ENCODE measurements around the gene SIRT3. TPM values are rescaled to one million over a fixed set of nuclear protein-coding genes. Genes with fewer than 3 reads are reported as not detected.
A peak's percentile ranks its signal among the peaks of the same experiment; 100 is the strongest.
"Not testable (repeated sequence)": the region's sequence is repeated elsewhere in the genome, so short reads cannot be mapped to it uniquely, and the experiment has no call there.

Gene SIRT3
- total RNA-seq, 1 experiment from 2014 or later, result 13.8 TPM

- ATAC-seq, result no peak
- Histone ChIP-seq H3K27me3 (ENCODE audit: low read length) (no peaks in the 10 kb centered on the region), H3K9ac (ENCODE audit: low read length) (no peak overlapping the region), H4K20me1 (ENCODE audit: low read length) (0 out of 2 replicates have a peak, but pooled peaks cover 8% of the 10 kb centered on the region), H3K79me2 (ENCODE audit: low read length) (peaks cover 43% of the 10 kb centered on the region), H3K4me3 (ENCODE audit: low read length) (no peak overlapping the region), H3K36me3 (ENCODE audit: low read depth, low read length) (peaks cover 54% of the 10 kb centered on the region), H3K9me3 (ENCODE audit: low read length) (no peaks in the 10 kb centered on the region), H3K9me2 (replicated peaks; ENCODE audit: low read length) (no peaks in the 10 kb centered on the region), H3F3A (ENCODE audit: low read length, unreplicated experiment) (no peaks in the 10 kb centered on the region), H3K4me2 (ENCODE audit: low read length) (no peak overlapping the region), H3K27ac (ENCODE audit: low read length) (no peak overlapping the region), H2AFZ (ENCODE audit: low read length) (no peak overlapping the region), H3K4me1 (ENCODE audit: insufficient read depth, low read length) (no peaks in the 10 kb centered on the region)
- no TSS peak for BruUV-seq (replicated peaks)
- ChIA-PET CTCF (no interaction called here), POLR2A (ENCODE audit: unreplicated experiment) (no interaction called here)
- TF ChIP-seq CTCF (conservative IDR thresholded peaks at IDR 0.05; ENCODE audit: low read depth, low read length), result no peak
- no peak for TF ChIP-seq EZH2phosphoT487 (IDR thresholded peaks at IDR 0.05; ENCODE audit: borderline replicate concordance, low read length)
- no peak for TF ChIP-seq EZH2 (IDR thresholded peaks at IDR 0.05; ENCODE audit: low read length, unreplicated experiment)
- intact Hi-C loops (cut with micrococcal nuclease), result no loop called here
- DNase-seq, result no peak
These were observed 8.2 kb upstream of the SIRT3 start for GRCh38 chr11:244376-244775.

GRCh38 chr11:241634-242033 is 5.5 kb upstream of the SIRT3 start:
- H3K36me3 ChIP-seq (ENCODE audit: low read depth, low read length), result peaks cover 37% of the 10 kb centered on the region
- peaks cover 12% of the 10 kb centered on the region for H3K4me1 ChIP-seq (ENCODE audit: insufficient read depth, low read length)
- H3K27me3 ChIP-seq (ENCODE audit: low read length), result no peaks in the 10 kb centered on the region
- ATAC-seq, result no peak
- CTCF ChIA-PET, result no interaction called here
- H3K9me2 ChIP-seq (replicated peaks; ENCODE audit: low read length), result no peaks in the 10 kb centered on the region
- H3K27ac ChIP-seq (ENCODE audit: low read length), result no peak overlapping the region
- no peak overlapping the region for H3K9ac ChIP-seq (ENCODE audit: low read length)
- intact Hi-C loops (cut with micrococcal nuclease), result no loop called here
- no peak overlapping the region for H2AFZ ChIP-seq (ENCODE audit: low read length)
- POLR2A ChIA-PET (ENCODE audit: unreplicated experiment), result no interaction called here
- H4K20me1 ChIP-seq (ENCODE audit: low read length), result 0 out of 2 replicates have a peak, but pooled peaks cover 17% of the 10 kb centered on the region
- H3F3A ChIP-seq (ENCODE audit: low read length, unreplicated experiment), result no peaks in the 10 kb centered on the region
- no peak overlapping the region for H3K4me2 ChIP-seq (ENCODE audit: low read length)
- no peak overlapping the region for H3K4me3 ChIP-seq (ENCODE audit: low read length)
- DNase-seq, result no peak
- TF ChIP-seq EZH2 (IDR thresholded peaks at IDR 0.05; ENCODE audit: low read length, unreplicated experiment) (no peak), EZH2phosphoT487 (IDR thresholded peaks at IDR 0.05; ENCODE audit: borderline replicate concordance, low read length) (no peak), CTCF (conservative IDR thresholded peaks at IDR 0.05; ENCODE audit: low read depth, low read length) (no peak)
- H3K79me2 ChIP-seq (ENCODE audit: low read length), result peaks cover 69% of the 10 kb centered on the region
- H3K9me3 ChIP-seq (ENCODE audit: low read length), result no peaks in the 10 kb centered on the region
- no TSS peak for BruUV-seq (replicated peaks)

- no peaks in the 10 kb centered on the region for H3K27me3 ChIP-seq (ENCODE audit: low read length)
- no peaks in the 10 kb centered on the region for H3F3A ChIP-seq (ENCODE audit: low read length, unreplicated experiment)
- H3K4me2 ChIP-seq (ENCODE audit: low read length), result no peak overlapping the region
- H4K20me1 ChIP-seq (ENCODE audit: low read length), result 0 out of 2 replicates have a peak, but pooled peaks cover 17% of the 10 kb centered on the region
- TF ChIP-seq EZH2phosphoT487 (IDR thresholded peaks at IDR 0.05; ENCODE audit: borderline replicate concordance, low read length) (no peak), CTCF (conservative IDR thresholded peaks at IDR 0.05; ENCODE audit: low read depth, low read length) (no peak), EZH2 (IDR thresholded peaks at IDR 0.05; ENCODE audit: low read length, unreplicated experiment) (no peak)
- no TSS peak for BruUV-seq (replicated peaks)
- H3K9ac ChIP-seq (ENCODE audit: low read length), result no peak overlapping the region
- H3K36me3 ChIP-seq (ENCODE audit: low read depth, low read length), result peaks cover 26% of the 10 kb centered on the region
- H3K27ac ChIP-seq (ENCODE audit: low read length), result no peak overlapping the region
- intact Hi-C loops (cut with micrococcal nuclease), result no loop called here
- ATAC-seq, result no peak
- H3K79me2 ChIP-seq (ENCODE audit: low read length), result peaks cover 76% of the 10 kb centered on the region
- H2AFZ ChIP-seq (ENCODE audit: low read length), result no peak overlapping the region
- DNase-seq, result no peak
- H3K9me3 ChIP-seq (ENCODE audit: low read length), result no peaks in the 10 kb centered on the region
- CTCF ChIA-PET, result interaction anchor here (0.7 kb wide), 1 partner anchor 10 kb away, joined by 3 read pairs; no protein-coding TSS in a partner anchor
- no peak overlapping the region for H3K4me3 ChIP-seq (ENCODE audit: low read length)
- no peaks in the 10 kb centered on the region for H3K9me2 ChIP-seq (replicated peaks; ENCODE audit: low read length)
- POLR2A ChIA-PET (ENCODE audit: unreplicated experiment), result interaction anchor here (0.7 kb wide), 1 partner anchor 33 kb away, joined by 3 read pairs; the partner anchor contains the start of genes BET1L and RIC8A
- peaks cover 13% of the 10 kb centered on the region for H3K4me1 ChIP-seq (ENCODE audit: insufficient read depth, low read length)
These were observed 4.2 kb upstream of the SIRT3 start for GRCh38 chr11:240315-240714.

- peak overlapping the region; percentile 99 for H3K9ac ChIP-seq (ENCODE audit: low read length)
- 0 out of 2 replicates have a peak, but pooled peaks cover 17% of the 10 kb centered on the region for H4K20me1 ChIP-seq (ENCODE audit: low read length)
- BruUV-seq (replicated peaks), result not testable (repeated sequence)
These were observed 2.2 kb upstream of the SIRT3 start for GRCh38 chr11:238346-238745.

More at GRCh38 chr11:238346-238745, 2.2 kb upstream of the SIRT3 start:
- peaks cover 17% of the 10 kb centered on the region for H3K4me1 ChIP-seq (ENCODE audit: insufficient read depth, low read length)
- intact Hi-C loops (cut with micrococcal nuclease); H3K9me3 ChIP-seq (ENCODE audit: low read length); POLR2A ChIA-PET (ENCODE audit: unreplicated experiment); H3F3A ChIP-seq (ENCODE audit: low read length, unreplicated experiment); H3K36me3 ChIP-seq (ENCODE audit: low read depth, low read length); H2AFZ ChIP-seq (ENCODE audit: low read length); CTCF ChIA-PET; ATAC-seq; DNase-seq; H3K27ac ChIP-seq (ENCODE audit: low read length); H3K27me3 ChIP-seq (ENCODE audit: low read length); H3K9me2 ChIP-seq (replicated peaks; ENCODE audit: low read length): not testable (repeated sequence)
- H3K4me2 ChIP-seq (ENCODE audit: low read length), result peak overlapping the region; percentile 100
- H3K79me2 ChIP-seq (ENCODE audit: low read length), result peaks cover 78% of the 10 kb centered on the region
- peak overlapping the region; percentile 100 for H3K4me3 ChIP-seq (ENCODE audit: low read length)

All from PC-3 (cell line).